Activated CD8-positive, alpha-beta T cell treated with anti-CD3 and anti-CD28 coated beads, Interleukin-2, amount 10 ng/mL, durations not matched to agents 7 days and 5 days (primary cell): ENCODE data around the gene SPTAN1. TPM values are rescaled to one million over a fixed set of nuclear protein-coding genes. Genes with fewer than 3 reads are reported as not detected.
A peak's percentile ranks its signal among the peaks of the same experiment; 100 is the strongest.
"Not testable (repeated sequence)": the region's sequence is repeated elsewhere in the genome, so short reads cannot be mapped to it uniquely, and the experiment has no call there.

ENCODE experiments used
- ATAC-seq: fragments of 150-1000 bp; cut with Tn5 transposase; one replicate; pipeline ENCODE4 v1.10.0; 2021; ENCODE audit warnings: moderate library complexity
- CTCF ChIA-PET: fragments of 350-600 bp; sonication (Branson Sonifier 250); formaldehyde crosslinking; loops from one replicate; lab custom pipeline; 2021; ENCODE audit warnings: antibody characterized with exemption; lab: Charles Lee
- POLR2A ChIA-PET: fragments of 350-600 bp; sonication (Branson Sonifier 250); formaldehyde crosslinking; loops from one replicate; lab custom pipeline; 2021; ENCODE audit warnings: antibody characterized with exemption; lab: Charles Lee
- DNase-seq: peaks from one replicate; pipeline ENCODE4 v3.0.0-alpha.2; 2020
- H3K27ac Mint-ChIP-seq: one replicate; pipeline ENCODE4 v1.8.0; 2021; ENCODE audit warnings: mild to moderate bottlenecking, mixed read lengths
- H3K27me3 Mint-ChIP-seq: one replicate; pipeline ENCODE4 v1.8.0; 2021; ENCODE audit warnings: low read depth, mixed read lengths
- H3K36me3 Mint-ChIP-seq: one replicate; pipeline ENCODE4 v1.8.0; 2021; ENCODE audit warnings: low read depth, mixed read lengths
- H3K4me1 Mint-ChIP-seq: one replicate; pipeline ENCODE4 v1.8.0; 2021; ENCODE audit warnings: low read depth, mixed read lengths
- H3K4me3 Mint-ChIP-seq: one replicate; pipeline ENCODE4 v1.8.0; 2021; ENCODE audit warnings: mild to moderate bottlenecking, mixed read lengths
- H3K9me3 Mint-ChIP-seq: one replicate; pipeline ENCODE4 v1.8.0; 2022; ENCODE audit warnings: mixed read lengths; ENCODE audit not compliant: insufficient read depth
- total RNA-seq, 2 experiments: library from RNA; stranded (reverse); gene quantifications; one replicate each; pipeline ENCODE4 v1.2.3, GENCODE V29; 2021

Gene SPTAN1
- total RNA-seq, 2 experiments from 2014 or later: 292 to 303 TPM

DNA sequence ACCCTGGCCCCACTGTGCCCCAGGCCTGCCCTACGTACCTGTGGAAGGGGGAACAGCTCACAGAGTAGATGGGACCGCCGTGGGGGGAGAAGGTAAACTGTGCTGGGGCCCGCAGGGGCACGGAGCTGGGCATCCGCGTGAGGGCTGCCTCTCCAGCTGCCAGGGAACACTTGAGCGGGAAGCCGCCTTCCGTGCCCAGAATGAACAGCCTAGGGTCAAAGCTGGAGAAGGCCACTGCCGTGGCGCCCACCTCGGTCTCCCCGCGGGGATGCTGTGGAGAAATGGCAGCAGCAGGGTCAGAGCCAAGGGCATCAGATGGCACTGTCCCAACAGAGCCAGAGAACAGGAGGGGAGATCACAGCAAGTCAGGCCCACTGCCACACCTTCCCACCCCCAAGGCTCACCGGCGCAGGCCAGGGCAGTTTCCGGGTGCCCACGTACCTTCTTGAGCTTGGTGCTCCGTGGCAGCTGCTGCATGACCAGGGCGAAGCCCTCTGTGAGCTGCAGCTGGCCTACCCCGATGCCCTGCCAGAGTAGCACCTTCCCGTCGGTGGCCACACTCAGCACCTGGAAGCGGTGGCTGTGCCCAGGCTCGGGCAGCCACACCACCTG lies 82.4 kb downstream of the SPTAN1 start:
- no peak overlapping the region for H3K4me3 Mint-ChIP-seq
- no peak for ATAC-seq
- no peak for DNase-seq
- H3K36me3 Mint-ChIP-seq: peaks cover 34% of the 10 kb centered on the region
- H3K27ac Mint-ChIP-seq: no peak overlapping the region
- peaks cover 2% of the 10 kb centered on the region for H3K4me1 Mint-ChIP-seq
- no peaks in the 10 kb centered on the region for H3K9me3 Mint-ChIP-seq
- no peaks in the 10 kb centered on the region for H3K27me3 Mint-ChIP-seq
- ChIA-PET POLR2A (interaction anchor here (0.5 to 0.6 kb wide), 3 partner anchors 177 to 1047 kb away, joined by 3 read pairs; no protein-coding TSS in a partner anchor), CTCF (no interaction called here)

DNA sequence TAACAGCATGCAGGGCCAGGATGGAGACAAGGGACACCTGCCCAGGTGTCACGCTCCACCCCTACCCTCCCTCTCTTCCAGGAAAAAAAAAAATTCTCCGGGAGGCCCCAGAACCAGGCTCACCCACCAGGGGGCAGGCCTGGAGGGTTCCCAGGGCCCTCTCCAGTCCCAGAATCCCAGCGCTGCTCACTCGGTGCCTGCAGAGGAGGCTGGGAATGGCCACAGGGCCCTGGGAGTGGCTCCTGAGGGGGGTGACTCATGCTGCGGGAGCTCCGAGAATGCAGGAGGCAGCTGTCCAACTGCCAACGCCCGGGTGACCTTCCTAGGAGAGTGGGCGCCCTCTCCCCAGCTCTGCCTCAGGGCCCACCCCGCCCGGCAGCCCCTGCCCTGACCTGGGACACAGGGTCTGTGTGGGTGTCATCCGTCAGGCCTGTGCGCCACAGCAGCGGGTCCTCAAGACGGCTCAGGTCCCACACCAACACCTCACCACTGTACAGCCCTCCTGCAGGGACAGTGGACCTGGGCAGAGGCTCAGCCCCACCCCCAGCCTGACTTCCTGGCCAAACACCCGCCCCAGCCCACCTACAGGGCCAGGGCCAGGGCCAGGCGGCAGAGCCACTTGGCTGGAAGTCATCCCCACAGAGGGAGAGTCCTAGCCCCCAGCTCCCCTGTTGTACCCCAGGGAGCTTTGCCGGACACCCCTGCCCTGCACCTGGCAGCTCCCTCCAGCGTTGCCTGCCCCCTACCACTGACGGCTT lies 83.1 kb downstream of the SPTAN1 start:
- H3K9me3 Mint-ChIP-seq: no peaks in the 10 kb centered on the region
- peaks cover 34% of the 10 kb centered on the region for H3K36me3 Mint-ChIP-seq
- ChIA-PET CTCF (no interaction called here), POLR2A (interaction anchor here (0.6 kb wide), 2 partner anchors 293 to 1046 kb away, joined by 3 read pairs; no protein-coding TSS in a partner anchor)
- ATAC-seq (peak; percentile 11), DNase-seq (no peak)
- no peak overlapping the region for H3K4me3 Mint-ChIP-seq
- H3K4me1 Mint-ChIP-seq: peaks cover 2% of the 10 kb centered on the region
- no peaks in the 10 kb centered on the region for H3K27me3 Mint-ChIP-seq
- H3K27ac Mint-ChIP-seq: no peak overlapping the region

DNA sequence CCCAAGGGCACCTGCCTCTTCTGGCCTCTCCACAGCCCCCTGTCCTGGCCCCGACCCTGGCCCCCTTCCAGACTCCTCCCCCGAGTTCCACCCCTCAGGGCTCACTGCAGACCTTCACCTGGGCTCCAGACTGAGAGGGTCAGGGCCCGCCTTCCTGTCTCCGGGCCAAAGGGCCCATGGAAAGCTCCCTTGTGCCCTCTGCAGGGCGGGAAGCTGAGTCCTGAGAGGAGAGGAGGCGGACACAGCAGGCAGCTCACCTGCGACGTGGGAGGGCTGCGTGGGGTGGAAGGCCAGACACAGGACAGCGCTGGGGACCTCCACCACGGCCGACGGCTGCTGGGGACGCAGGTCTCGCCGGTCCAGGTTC lies 83.6 kb downstream of the SPTAN1 start:
- ATAC-seq: no peak
- Mint-ChIP-seq H3K9me3 (no peaks in the 10 kb centered on the region), H3K4me1 (peaks cover 2% of the 10 kb centered on the region), H3K27ac (no peak overlapping the region), H3K27me3 (no peaks in the 10 kb centered on the region), H3K4me3 (no peak overlapping the region), H3K36me3 (peaks cover 37% of the 10 kb centered on the region)
- no peak for DNase-seq
- POLR2A ChIA-PET: no interaction called here
- CTCF ChIA-PET: no interaction called here

DNA sequence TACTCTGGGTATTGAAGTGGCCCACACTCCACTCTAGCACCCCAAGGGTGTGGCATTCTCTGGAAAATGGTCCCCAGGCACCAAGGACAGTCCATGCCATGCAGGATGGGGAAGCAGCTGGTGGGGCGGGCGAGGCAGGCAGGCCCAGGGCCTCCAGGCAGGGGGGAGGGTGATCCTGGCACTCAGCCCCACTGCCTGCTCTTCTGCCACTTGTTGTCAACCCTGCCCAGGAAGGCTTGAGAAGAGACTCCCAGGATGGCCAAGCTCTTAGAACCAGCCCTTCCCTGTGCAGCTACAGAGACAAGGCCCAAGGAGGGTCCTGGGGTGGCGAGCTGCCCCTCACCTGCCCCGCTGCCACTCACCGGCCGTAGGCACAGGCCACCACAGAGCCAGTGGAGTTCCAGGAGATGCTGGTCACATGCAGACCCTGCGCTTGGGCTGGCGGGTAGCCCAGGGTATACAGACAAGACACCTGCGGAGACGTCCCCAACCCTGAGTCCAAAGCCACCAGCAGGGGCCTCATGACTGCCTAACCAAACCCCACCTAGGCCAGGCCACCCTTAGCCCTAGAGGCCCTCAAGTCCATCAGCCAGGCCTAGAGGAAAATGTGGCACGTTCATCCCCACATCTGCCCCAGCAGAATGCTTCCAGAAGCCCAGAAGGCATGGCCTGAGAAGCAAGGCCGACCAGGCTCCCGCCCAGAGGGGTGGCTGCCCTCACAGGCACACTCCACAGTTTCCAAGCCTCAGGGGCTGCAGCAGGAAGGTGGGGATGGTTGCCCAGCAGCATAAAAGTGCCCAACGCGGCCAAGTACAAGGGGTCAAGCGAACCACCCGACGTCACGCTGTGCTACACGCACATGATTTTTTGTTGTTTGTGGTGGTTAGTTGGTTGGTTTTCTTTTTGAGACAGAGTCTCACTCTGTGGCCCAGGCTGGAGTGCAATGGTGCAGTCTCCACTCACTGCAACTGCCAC lies 84.5 kb downstream of the SPTAN1 start:
- Mint-ChIP-seq H3K4me1 (peaks cover 2% of the 10 kb centered on the region), H3K4me3 (no peak overlapping the region), H3K9me3 (no peaks in the 10 kb centered on the region), H3K27me3 (no peaks in the 10 kb centered on the region), H3K36me3 (peaks cover 35% of the 10 kb centered on the region), H3K27ac (no peak overlapping the region)
- no peak for DNase-seq
- ChIA-PET CTCF (no interaction called here), POLR2A (no interaction called here)
- no peak for ATAC-seq

DNA sequence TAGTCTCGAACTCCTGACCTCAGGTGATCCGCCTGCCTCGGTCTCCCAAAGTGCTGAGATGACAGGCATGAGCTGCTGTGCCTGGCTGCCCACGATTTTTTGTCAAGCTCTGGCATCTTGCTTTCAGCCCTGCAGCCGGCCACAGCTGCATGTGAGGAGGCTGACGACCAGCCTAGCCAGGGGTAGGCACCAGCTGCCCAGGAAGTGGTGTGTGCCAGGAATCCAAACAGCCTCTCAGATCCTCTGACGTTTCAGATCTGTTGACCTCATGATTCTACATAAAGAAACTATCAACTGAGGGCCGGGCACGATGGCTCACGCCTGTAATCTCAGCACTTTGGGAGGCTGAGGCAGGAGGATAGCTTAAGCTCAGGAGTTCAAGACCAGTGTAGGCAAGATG lies 85.3 kb downstream of the SPTAN1 start:
- ATAC-seq (no peak), DNase-seq (no peak)
- no peak overlapping the region for H3K4me3 Mint-ChIP-seq
- no peaks in the 10 kb centered on the region for H3K9me3 Mint-ChIP-seq
- H3K27me3 Mint-ChIP-seq: no peaks in the 10 kb centered on the region
- peaks cover 2% of the 10 kb centered on the region for H3K4me1 Mint-ChIP-seq
- peaks cover 30% of the 10 kb centered on the region for H3K36me3 Mint-ChIP-seq
- POLR2A ChIA-PET: no interaction called here
- CTCF ChIA-PET: no interaction called here
- H3K27ac Mint-ChIP-seq: no peak overlapping the region

DNA sequence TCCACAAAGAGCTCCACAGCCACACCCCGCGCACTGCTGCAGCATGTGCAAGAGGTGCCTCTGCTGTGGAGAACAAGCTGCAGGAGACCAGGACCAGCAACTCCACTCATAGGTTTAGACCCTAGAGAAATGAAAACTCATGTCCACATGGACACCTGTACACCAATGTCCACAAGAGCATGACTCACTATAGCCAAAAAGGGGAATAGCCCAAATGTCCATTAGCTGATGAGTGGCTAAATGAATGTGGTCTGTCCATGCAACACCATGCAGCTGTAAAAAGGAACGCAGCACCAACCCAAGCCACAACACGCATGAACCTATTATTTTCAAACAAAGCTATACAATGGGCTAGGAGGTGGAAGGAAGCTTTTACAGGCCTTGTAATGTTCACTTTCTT lies 86.2 kb downstream of the SPTAN1 start:
- ATAC-seq (no peak), DNase-seq (no peak)
- CTCF ChIA-PET: no interaction called here
- POLR2A ChIA-PET: interaction anchor here (0.6 to 1.1 kb wide), 3 partner anchors 10 to 34 kb away, joined by 4 to 5 read pairs (median 4); no protein-coding TSS in a partner anchor
- Mint-ChIP-seq H3K27ac (no peak overlapping the region), H3K4me3 (no peak overlapping the region), H3K36me3 (peaks cover 23% of the 10 kb centered on the region), H3K4me1 (peaks cover 4% of the 10 kb centered on the region), H3K9me3 (no peaks in the 10 kb centered on the region), H3K27me3 (no peaks in the 10 kb centered on the region)

DNA sequence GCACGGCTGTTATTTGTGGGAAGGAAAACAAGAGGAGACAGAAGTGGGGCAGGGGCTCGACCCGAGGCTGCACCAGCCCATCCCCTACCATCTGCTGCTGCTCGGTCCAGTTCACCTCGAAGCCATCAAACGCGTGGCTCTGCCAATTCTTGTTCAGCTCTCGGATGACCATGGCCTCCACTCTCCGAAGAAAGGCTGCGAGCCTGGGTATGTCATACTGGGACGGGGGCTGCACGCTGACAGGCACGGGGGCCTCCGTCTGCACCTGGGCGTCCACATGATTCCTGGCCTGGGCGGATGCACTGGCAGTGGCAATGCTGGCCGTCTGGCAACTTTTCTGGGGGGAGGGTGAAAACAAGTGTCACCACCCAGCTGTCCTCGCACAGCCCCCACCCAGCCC lies 88.2 kb downstream of the SPTAN1 start:
- ChIA-PET POLR2A (no interaction called here), CTCF (no interaction called here)
- H3K9me3 Mint-ChIP-seq: no peaks in the 10 kb centered on the region
- DNase-seq (no peak), ATAC-seq (no peak)
- peaks cover 11% of the 10 kb centered on the region for H3K4me1 Mint-ChIP-seq
- no peak overlapping the region for H3K27ac Mint-ChIP-seq
- no peak overlapping the region for H3K4me3 Mint-ChIP-seq
- no peaks in the 10 kb centered on the region for H3K27me3 Mint-ChIP-seq
- peaks cover 17% of the 10 kb centered on the region for H3K36me3 Mint-ChIP-seq

DNA sequence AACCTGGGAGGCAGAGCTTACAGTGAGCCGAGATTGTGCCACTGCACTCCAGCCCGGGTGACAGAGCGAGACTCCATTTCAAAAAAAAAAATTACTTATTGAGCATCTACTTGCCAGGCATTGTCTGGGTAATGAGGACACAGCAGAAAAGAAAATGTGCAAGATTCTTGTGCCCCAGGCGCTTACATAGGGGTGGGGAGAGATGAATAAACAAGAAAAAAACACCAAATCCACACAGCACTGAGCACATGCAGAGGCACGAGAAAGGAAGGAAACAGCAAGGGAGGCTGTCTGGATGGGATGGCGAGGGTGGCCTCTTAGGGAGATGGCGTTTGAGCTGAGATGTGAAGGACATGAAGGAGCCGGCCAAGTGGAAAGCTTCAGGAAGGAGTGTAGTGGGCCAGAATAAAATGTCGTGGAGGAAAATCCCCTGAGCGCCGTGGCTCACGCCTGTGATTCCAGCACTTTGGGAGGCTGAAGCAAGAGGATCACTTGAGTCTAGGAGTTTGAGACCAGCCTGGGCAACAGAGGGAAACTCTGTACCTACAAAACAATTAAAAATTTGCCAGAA lies 90.4 kb downstream of the SPTAN1 start:
- H3K4me1 Mint-ChIP-seq: peaks cover 9% of the 10 kb centered on the region
- no peaks in the 10 kb centered on the region for H3K9me3 Mint-ChIP-seq
- ATAC-seq (no peak), DNase-seq (no peak)
- POLR2A ChIA-PET: no interaction called here
- no peaks in the 10 kb centered on the region for H3K27me3 Mint-ChIP-seq
- no peak overlapping the region for H3K4me3 Mint-ChIP-seq
- peaks cover 15% of the 10 kb centered on the region for H3K36me3 Mint-ChIP-seq
- H3K27ac Mint-ChIP-seq: no peak overlapping the region
- CTCF ChIA-PET: no interaction called here

DNA sequence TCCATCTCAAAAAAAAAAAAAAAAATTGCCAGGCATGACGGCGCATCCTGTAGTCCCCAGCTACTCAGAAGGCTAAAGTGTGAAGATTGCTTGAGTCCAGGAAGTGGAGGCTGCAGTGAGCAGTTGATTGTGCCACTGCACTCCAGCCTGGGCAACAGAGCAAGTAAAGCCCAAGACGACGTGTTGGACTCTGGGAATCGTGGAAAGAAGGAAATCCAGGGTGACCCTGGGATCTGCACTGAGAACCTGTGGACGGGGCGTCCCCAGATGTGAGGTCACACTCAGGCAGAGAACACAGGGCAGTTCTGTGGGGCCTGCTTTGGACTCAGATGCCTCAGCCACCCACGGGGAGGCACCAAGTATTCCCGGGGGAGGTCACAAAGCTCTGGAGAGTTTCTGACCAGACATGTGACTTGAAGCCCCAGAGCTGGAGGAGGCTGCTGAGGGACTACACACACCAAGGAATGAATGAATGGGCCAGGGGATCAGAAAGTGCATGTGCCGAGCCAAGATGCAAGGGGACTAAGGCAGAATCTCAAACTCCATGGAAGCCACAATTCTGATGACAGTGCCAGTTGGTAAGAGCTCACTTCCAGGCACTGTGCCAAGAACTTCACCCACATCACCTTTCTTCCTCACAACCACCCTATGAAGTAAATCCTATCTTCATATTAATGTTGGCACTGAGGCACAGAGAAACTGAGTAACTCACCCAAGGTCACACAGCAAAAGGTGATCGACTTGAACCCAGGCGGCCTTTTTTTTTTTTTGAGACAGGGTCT lies 91.3 kb downstream of the SPTAN1 start:
- Mint-ChIP-seq H3K9me3 (no peaks in the 10 kb centered on the region), H3K27me3 (no peaks in the 10 kb centered on the region), H3K4me1 (peaks cover 9% of the 10 kb centered on the region), H3K4me3 (no peak overlapping the region), H3K36me3 (peaks cover 11% of the 10 kb centered on the region), H3K27ac (peak overlapping the region; percentile 72)
- POLR2A ChIA-PET: interaction anchor here (0.6 kb wide), 1 partner anchor 15 kb away, joined by 3 read pairs; no protein-coding TSS in a partner anchor
- no peak for ATAC-seq
- CTCF ChIA-PET: no interaction called here
- DNase-seq: no peak

DNA sequence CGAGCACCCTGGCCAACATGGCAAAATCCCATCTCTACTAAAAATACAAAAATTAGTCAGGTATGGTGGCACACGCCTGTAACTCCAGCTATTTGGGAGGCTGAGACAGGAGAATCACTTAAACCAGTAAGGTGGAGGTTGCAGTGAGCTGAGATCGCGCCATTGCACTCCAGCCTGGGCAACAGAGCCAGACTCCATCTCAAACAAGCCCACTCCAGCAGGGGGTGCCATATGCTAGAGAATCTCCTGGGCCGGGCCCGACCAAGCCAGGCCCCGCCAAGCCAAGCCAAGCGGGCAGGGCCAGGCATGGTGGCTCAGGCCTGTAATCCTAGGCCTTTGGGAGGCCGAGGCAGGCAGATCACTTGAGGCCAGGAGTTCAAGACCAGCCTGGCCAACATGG lies 95.8 kb downstream of the SPTAN1 start:
- not testable (repeated sequence) for H3K27me3 Mint-ChIP-seq, H3K27ac Mint-ChIP-seq, H3K4me3 Mint-ChIP-seq, H3K9me3 Mint-ChIP-seq, H3K4me1 Mint-ChIP-seq, H3K36me3 Mint-ChIP-seq
- ChIA-PET CTCF (interaction anchor here (1.1 to 1.7 kb wide), 2 partner anchors 13 to 170 kb away, joined by 3 to 6 read pairs; partner anchors contain the start of gene ENDOG), POLR2A (interaction anchor here (0.6 to 0.9 kb wide), 2 partner anchors 213 to 229 kb away, joined by 3 to 5 read pairs; no protein-coding TSS in a partner anchor)
- DNase-seq (peak; percentile 72), ATAC-seq (peak; percentile 86)

DNA sequence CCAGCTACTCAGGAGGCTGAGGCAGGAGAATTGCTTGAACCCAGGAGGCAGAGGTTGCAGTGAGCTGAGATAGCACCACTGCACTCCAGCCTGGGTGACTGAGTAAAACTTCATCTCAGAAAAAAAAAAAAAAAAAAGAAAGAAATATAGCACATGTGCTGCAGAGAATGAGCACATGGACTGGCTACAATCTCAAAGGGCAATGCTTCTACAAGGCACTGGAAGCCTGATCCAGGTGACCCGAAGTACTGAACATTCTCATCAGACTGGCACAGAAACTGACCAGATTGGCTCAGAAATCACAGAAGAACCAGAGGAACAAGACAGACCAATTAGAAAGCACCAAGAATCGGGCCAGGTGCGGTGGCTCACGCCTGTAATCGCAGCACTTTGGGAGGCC lies 99.4 kb downstream of the SPTAN1 start:
- CTCF ChIA-PET: no interaction called here
- DNase-seq (no peak), ATAC-seq (no peak)
- no peaks in the 10 kb centered on the region for H3K27me3 Mint-ChIP-seq
- H3K36me3 Mint-ChIP-seq: peaks cover 8% of the 10 kb centered on the region
- H3K27ac Mint-ChIP-seq: no peak overlapping the region
- POLR2A ChIA-PET: no interaction called here
- H3K4me1 Mint-ChIP-seq: peaks cover 7% of the 10 kb centered on the region
- no peaks in the 10 kb centered on the region for H3K9me3 Mint-ChIP-seq
- no peak overlapping the region for H3K4me3 Mint-ChIP-seq
